Measurements from ENCODE around the gene SOCS1.

Gene SOCS1

GRCh38 chr16:11280616-11281522 lies 24.9 kb upstream of the SOCS1 start, which contains the start of gene PRM1:
Gene PRM1 (minus strand): TSS chr16:11281330. CDS start chr16:11281238, 92 bp downstream.
- CTCF ChIA-PET, result no interaction called here
- DNase-seq (ENCODE audit: extremely low spot score), result no peak
- TF ChIP-seq FOXA1 (IDR thresholded peaks at IDR 0.05), result no peak
- TF ChIP-seq HDGF (IDR thresholded peaks at IDR 0.05; ENCODE audit: borderline replicate concordance), result no peak
- no peak for TF ChIP-seq SP1 (IDR thresholded peaks at IDR 0.05)
- no peak for TF ChIP-seq TARDBP (IDR thresholded peaks at IDR 0.05)
- TF ChIP-seq L3MBTL2 (conservative IDR thresholded peaks at IDR 0.05), result no peak
- no peak for TF ChIP-seq CTBP1 (IDR thresholded peaks at IDR 0.05; ENCODE audit: borderline replicate concordance)
- TF ChIP-seq BHLHE40 (IDR thresholded peaks at IDR 0.05; ENCODE audit: borderline replicate concordance), result no peak
- POLR2A ChIA-PET, result no interaction called here

GRCh38 chr16:11278681-11279628 lies 23.0 kb upstream of the SOCS1 start:
- POLR2A ChIA-PET, result no interaction called here
- CTCF ChIA-PET, result no interaction called here
- DNase-seq (ENCODE audit: extremely low spot score), result no peak
- TF ChIP-seq HDGF (IDR thresholded peaks at IDR 0.05; ENCODE audit: borderline replicate concordance) (no peak), ELF4 (IDR thresholded peaks at IDR 0.05) (no peak), FOXM1 (IDR thresholded peaks at IDR 0.05; ENCODE audit: borderline replicate concordance) (no peak), TARDBP (IDR thresholded peaks at IDR 0.05) (no peak), PKNOX1 (IDR thresholded peaks at IDR 0.05) (no peak)

GRCh38 chr16:11277607-11278337 lies 21.8 kb upstream of the SOCS1 start:
- no peak for DNase-seq (ENCODE audit: extremely low spot score)
- POLR2A ChIA-PET, result no interaction called here
- CTCF ChIA-PET, result no interaction called here
- TF ChIP-seq ELF4 (IDR thresholded peaks at IDR 0.05), result no peak
- TF ChIP-seq ZNF384 (IDR thresholded peaks at IDR 0.05), result no peak
- no peak for TF ChIP-seq NFRKB (IDR thresholded peaks at IDR 0.05)
- TF ChIP-seq L3MBTL2 (conservative IDR thresholded peaks at IDR 0.05), result no peak
- TF ChIP-seq PKNOX1 (IDR thresholded peaks at IDR 0.05), result no peak
- no peak for TF ChIP-seq SP1 (IDR thresholded peaks at IDR 0.05)
- no peak for TF ChIP-seq BHLHE40 (IDR thresholded peaks at IDR 0.05; ENCODE audit: borderline replicate concordance)
- TF ChIP-seq FOXK2 (IDR thresholded peaks at IDR 0.05), result no peak
- TF ChIP-seq ARNT (IDR thresholded peaks at IDR 0.05), result no peak
- no peak for TF ChIP-seq LEF1 (IDR thresholded peaks at IDR 0.05; ENCODE audit: borderline replicate concordance)
- TF ChIP-seq HDGF (IDR thresholded peaks at IDR 0.05; ENCODE audit: borderline replicate concordance), result no peak
- no peak for TF ChIP-seq FOXM1 (IDR thresholded peaks at IDR 0.05; ENCODE audit: borderline replicate concordance)
- TF ChIP-seq TARDBP (IDR thresholded peaks at IDR 0.05), result no peak
- TF ChIP-seq FOXA1 (IDR thresholded peaks at IDR 0.05), result no peak

- CTCF ChIA-PET, result no interaction called here
Observed at GRCh38 chr16:11276896-11277593, 21.0 kb upstream of the SOCS1 start.

GRCh38 chr16:11276143-11276895 lies 20.3 kb upstream of the SOCS1 start, which contains the start of gene PRM2:
Gene PRM2 (minus strand): TSS chr16:11276480. CDS start chr16:11276370, 110 bp downstream.
- POLR2A ChIA-PET, result no interaction called here
- DNase-seq (ENCODE audit: extremely low spot score), result no peak
- CTCF ChIA-PET, result no interaction called here
- TF ChIP-seq PKNOX1 (IDR thresholded peaks at IDR 0.05) (no peak), LEF1 (IDR thresholded peaks at IDR 0.05; ENCODE audit: borderline replicate concordance) (no peak), ELF4 (IDR thresholded peaks at IDR 0.05) (no peak), ZNF384 (IDR thresholded peaks at IDR 0.05) (no peak), NFRKB (IDR thresholded peaks at IDR 0.05) (no peak), CTBP1 (IDR thresholded peaks at IDR 0.05; ENCODE audit: borderline replicate concordance) (no peak), L3MBTL2 (conservative IDR thresholded peaks at IDR 0.05) (no peak), FOXK2 (IDR thresholded peaks at IDR 0.05) (no peak), HDGF (IDR thresholded peaks at IDR 0.05; ENCODE audit: borderline replicate concordance) (no peak), TARDBP (IDR thresholded peaks at IDR 0.05) (no peak), FOXM1 (IDR thresholded peaks at IDR 0.05; ENCODE audit: borderline replicate concordance) (no peak), SUZ12 (IDR thresholded peaks at IDR 0.05) (no peak), FOXA1 (IDR thresholded peaks at IDR 0.05) (no peak), BHLHE40 (IDR thresholded peaks at IDR 0.05; ENCODE audit: borderline replicate concordance) (no peak), SP1 (IDR thresholded peaks at IDR 0.05) (no peak), ARNT (IDR thresholded peaks at IDR 0.05) (no peak)

More at GRCh38 chr16:11276896-11277593, 21.0 kb upstream of the SOCS1 start:
- POLR2A ChIA-PET, result no interaction called here
- no peak for DNase-seq (ENCODE audit: extremely low spot score)
- no peak for TF ChIP-seq NFRKB (IDR thresholded peaks at IDR 0.05)
- TF ChIP-seq ZNF384 (IDR thresholded peaks at IDR 0.05), result no peak
- no peak for TF ChIP-seq SP1 (IDR thresholded peaks at IDR 0.05)
- TF ChIP-seq ARNT (IDR thresholded peaks at IDR 0.05), result no peak
- no peak for TF ChIP-seq CTBP1 (IDR thresholded peaks at IDR 0.05; ENCODE audit: borderline replicate concordance)
- TF ChIP-seq SUZ12 (IDR thresholded peaks at IDR 0.05), result no peak
- no peak for TF ChIP-seq TARDBP (IDR thresholded peaks at IDR 0.05)

All from HEK293T (cell line).